OCI-LY7 (cell line): ENCODE data around the gene LYRM1.

Experiments
- CTCF ChIP-seq: fragments of 200-600 bp; sonication (generic); conservative IDR thresholded peaks from 2 replicates; pipeline ENCODE4 v1.5.1; 2014; ENCODE audit warnings: mild to moderate bottlenecking, antibody characterized with exemption, low read length, moderate library complexity, mixed read lengths
- EZH2phosphoT487 ChIP-seq: fragments of 200-600 bp; sonication (generic); IDR thresholded peaks from 2 replicates; pipeline ENCODE4 v1.6.1; 2018; ENCODE audit warnings: low read depth, borderline replicate concordance, mild to moderate bottlenecking, mixed run types, antibody characterized with exemption, low read length, moderate library complexity, mixed read lengths

- TF ChIP-seq CTCF = no peak
- no peak for TF ChIP-seq EZH2phosphoT487
Measured at GRCh38 chr16:20901068-20901435, 481 bp downstream of the LYRM1 start.
